Measurements from ENCODE around the gene OGFOD3.
A peak's percentile ranks its signal among the peaks of the same experiment; 100 is the strongest.
"Not testable (repeated sequence)": the region's sequence is repeated elsewhere in the genome, so short reads cannot be mapped to it uniquely, and the experiment has no call there.

Gene OGFOD3, protein sequence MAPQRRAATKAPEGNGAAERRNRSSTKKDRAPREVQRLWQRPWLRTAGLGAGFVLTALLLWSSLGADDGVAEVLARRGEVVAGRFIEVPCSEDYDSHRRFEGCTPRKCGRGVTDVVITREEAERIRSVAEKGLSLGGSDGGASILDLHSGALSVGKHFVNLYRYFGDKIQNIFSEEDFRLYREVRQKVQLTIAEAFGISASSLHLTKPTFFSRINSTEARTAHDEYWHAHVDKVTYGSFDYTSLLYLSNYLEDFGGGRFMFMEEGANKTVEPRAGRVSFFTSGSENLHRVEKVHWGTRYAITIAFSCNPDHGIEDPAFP

DNA sequence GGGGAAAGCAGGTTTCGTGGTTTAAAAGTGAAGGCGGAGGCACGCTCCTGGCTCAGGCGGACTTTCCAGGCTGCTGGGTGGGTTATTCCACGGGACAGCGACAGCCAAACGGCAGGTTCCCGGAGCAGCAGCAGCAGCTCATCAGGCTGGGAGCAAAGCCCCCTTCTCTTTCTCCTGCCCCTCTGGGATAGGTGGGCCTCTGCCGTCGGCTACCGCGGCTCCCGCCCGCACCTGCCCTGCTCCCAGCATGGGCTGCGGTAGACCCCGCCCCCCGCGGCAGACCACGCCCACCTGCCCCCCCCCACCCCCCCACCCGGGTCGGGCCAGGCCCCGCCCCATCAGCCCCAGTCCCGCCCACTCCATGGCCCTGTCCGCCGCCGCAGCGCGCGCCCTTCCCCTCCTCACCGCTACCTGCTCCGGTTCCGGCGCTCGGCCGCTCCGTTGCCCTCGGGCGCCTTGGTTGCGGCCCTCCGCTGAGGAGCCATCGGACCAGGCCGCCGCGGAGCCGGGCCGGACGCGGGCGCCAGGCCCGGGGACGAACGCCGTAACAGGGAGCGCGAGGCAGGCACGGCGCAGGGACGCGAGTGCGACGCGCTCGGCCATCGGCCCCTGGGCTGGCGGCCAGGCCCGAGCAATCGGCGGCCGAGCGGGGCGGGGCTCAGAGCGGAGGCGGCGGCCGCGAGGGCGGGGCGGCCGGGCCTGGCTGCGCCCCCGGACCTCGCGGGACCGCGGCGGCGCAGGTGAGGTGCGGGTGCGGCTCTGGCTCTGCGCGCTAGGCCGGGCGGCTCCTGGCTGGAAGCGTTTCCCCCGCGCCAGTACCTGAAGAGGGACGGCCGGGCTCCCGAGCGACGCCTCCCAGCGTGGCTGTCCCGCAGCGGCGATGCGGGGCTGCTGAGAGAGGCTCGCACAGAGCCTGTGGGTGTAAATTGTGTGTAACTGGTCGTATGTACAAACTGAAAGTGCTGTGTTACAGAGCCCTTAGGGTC is at the start of gene OGFOD3, which contains the start of gene HEXD:
Gene OGFOD3 (minus strand): TSS at position 586 of the 986 bp plus-strand sequence. CDS start 101 bp downstream, at position 485.
Gene HEXD (plus strand): TSS at position 347 of the 986 bp plus-strand sequence. CDS start 1,453 bp downstream, outside the sequence.
- DNase-seq: peak; percentile 85

DNA sequence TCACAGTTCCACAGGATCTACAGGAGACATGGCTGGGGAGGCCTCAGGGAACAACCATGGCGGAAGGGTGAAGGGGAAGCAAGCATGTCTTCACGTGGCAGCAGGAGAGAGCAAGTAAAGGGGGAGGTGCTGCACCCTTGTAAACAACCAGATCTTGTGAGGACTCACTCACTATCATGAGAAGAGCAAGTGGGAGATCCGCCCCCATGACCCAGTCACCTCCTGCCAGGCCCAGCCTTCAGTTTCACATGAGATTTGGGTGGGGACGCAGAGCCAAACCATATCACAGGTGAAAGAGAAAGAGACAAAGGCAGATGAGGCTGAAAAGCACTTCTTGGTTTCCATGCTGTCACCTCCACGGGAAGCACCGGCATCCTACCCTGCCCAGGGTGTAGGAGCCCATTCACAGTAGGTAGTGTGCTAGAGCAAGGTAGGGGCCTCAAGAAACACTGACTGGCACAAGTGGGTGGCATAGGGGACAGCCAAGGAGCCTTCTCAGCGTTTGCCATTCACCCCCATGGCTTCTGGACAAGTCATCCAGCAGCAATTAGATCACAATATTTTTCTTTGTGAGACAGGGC is 46.7 kb upstream of the OGFOD3 start:
- no peak for DNase-seq

- DNase-seq: no peak
These were observed 46.2 kb upstream of the OGFOD3 start for GRCh38 chr17:82464567-82464929.

GRCh38 chr17:82463925-82464566 is 45.7 kb upstream of the OGFOD3 start:
- no peak for DNase-seq

GRCh38 chr17:82463391-82463790 is 45.0 kb upstream of the OGFOD3 start:
- no peak for DNase-seq

- DNase-seq: no peak
These were observed 43.6 kb upstream of the OGFOD3 start for GRCh38 chr17:82461827-82462524.

- DNase-seq: not testable (repeated sequence)
These were observed 41.5 kb upstream of the OGFOD3 start for GRCh38 chr17:82459936-82460335.

DNA sequence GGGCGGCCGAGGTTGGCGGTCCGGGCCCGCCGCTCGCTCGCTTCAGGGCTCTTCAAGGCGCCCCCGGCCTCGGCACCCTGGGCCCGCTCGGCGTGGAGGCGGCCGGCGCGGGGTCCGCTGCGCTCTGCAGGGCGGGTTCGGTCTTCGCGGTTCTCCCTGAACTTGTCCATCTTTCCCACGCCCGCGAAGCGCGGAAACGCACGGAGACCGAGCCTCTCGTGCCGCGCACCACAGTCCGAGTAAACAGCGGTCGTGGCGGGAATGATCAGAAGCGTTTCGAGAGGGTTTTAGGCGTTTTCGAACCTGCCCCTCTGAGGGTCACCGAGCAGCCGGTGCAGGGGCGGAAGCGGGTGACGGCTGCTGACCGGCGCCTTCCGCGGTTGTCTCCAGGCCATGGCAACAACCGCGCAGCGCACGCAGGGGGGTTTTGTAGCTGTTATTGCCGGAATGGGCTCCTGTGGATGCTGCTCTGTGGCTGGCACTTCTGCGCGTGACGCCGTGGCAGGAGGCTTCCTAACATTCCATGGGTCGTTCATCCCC is 40.6 kb upstream of the OGFOD3 start:
- DNase-seq: peak; percentile 44

- peak; percentile 97 for DNase-seq
These were observed 39.9 kb upstream of the OGFOD3 start, which contains the start of gene NARF for GRCh38 chr17:82458179-82458884. TSS of gene NARF (plus strand) at chr17:82458741. CDS start at chr17:82458804, 63 bp downstream.

DNA sequence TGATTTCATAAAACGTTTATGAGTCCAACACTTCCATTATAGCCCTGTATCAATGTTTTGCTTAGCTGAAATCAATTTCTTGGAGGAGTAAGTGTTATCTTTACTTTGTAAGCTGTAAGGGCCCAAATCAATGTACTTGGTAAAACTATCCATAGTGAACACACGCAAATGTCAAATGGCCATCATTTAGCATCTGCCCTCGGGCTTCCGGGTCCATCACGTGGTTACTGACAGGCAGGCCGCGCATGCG is 39.5 kb upstream of the OGFOD3 start:
- no peak for DNase-seq

- DNase-seq: peak; percentile 40
These were observed 38.9 kb upstream of the OGFOD3 start for GRCh38 chr17:82457073-82457928.

GRCh38 chr17:82453706-82454105 is 35.3 kb upstream of the OGFOD3 start:
- DNase-seq: not testable (repeated sequence)

DNA sequence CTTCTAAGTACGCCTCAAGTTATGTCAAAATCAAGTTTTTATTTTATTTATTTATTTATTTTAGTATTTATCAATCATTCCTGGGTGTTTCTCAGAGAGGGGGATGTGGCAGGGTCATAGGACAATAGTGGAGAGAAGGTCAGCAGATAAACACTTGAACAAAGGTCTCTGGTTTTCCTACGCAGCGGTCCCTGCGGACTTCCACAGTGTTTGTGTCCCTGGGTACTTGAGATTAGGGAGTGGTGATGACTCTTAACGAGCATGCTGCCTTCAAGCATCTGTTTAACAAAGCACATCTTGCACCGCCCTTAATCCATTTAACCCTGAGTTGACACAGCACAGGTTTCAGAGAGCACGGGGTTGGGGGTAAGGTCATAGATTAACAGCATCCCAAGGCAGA is 34.8 kb upstream of the OGFOD3 start:
- DNase-seq: not testable (repeated sequence)

- DNase-seq: no peak
These were observed 33.8 kb upstream of the OGFOD3 start for GRCh38 chr17:82452162-82452561.

GRCh38 chr17:82450357-82451106 is 32.1 kb upstream of the OGFOD3 start, which contains the start of gene CYBC1:
TSS of gene CYBC1 (minus strand) at chr17:82450752. CDS start at chr17:82449254, 1,498 bp downstream.
- DNase-seq: peak; percentile 92

DNA sequence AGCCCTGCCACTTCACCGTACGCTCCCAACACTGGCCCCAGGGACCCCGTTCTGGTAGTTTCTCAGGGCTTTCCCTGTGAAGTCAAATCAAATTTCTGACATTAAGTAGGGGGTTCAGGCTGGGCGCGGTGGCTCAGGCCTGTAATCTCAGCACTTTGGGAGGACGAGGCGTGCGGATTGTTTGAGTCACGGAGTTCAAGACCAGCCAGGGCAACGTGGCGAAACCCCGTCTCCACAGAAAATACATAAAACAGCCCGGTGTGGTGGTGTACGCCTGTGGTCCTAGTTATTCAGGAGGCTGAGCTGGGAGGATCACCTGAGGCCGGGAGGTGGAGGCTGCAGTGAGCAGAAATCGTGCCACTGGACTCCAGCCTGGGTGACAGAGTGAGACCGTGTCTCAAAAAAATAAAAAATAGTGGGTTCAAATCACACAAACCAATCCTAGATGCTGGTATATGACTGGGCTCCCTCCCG is 31.5 kb upstream of the OGFOD3 start:
- no peak for DNase-seq

- peak; percentile 92 for DNase-seq
These were observed 30.9 kb upstream of the OGFOD3 start for GRCh38 chr17:82449131-82449882.

DNA sequence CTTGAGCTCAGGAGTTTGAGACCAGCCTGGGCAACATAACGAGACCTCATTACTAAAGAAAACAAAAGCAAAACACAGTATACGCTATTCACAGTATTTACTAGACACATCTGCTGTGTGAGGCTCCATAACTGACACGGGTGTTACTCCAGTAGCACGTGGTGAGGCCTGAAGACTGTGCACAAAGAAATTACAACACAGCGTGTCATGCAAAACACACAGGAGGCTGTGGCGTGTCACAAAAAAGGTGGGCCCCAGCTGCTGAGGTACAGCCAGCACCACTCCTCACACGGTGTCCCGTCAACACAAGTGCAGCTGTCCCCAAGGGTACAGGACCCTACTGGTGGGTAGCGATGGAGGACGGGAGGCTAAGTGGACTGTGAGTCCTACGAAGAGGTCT is 29.5 kb upstream of the OGFOD3 start:
- DNase-seq: no peak
